NCI-H226 (cell line): Measurements from ENCODE around the gene WWC2.
A peak's percentile ranks its signal among the peaks of the same experiment; 100 is the strongest.
"Not testable (repeated sequence)": the region's sequence is repeated elsewhere in the genome, so short reads cannot be mapped to it uniquely, and the experiment has no call there.

Source experiments
- DNase-seq: peaks from one replicate; pipeline ENCODE4 v3.0.0-alpha.2; 2015

The WWC2 gene

GRCh38 chr4:183101956-183102480 lies 3.0 kb downstream of the WWC2 start:
- DNase-seq, result no peak

- DNase-seq, result no peak
These were observed 6.0 kb downstream of the WWC2 start for GRCh38 chr4:183105092-183105491.

- DNase-seq, result no peak
These were observed 7.8 kb downstream of the WWC2 start for GRCh38 chr4:183106839-183107238.

DNA sequence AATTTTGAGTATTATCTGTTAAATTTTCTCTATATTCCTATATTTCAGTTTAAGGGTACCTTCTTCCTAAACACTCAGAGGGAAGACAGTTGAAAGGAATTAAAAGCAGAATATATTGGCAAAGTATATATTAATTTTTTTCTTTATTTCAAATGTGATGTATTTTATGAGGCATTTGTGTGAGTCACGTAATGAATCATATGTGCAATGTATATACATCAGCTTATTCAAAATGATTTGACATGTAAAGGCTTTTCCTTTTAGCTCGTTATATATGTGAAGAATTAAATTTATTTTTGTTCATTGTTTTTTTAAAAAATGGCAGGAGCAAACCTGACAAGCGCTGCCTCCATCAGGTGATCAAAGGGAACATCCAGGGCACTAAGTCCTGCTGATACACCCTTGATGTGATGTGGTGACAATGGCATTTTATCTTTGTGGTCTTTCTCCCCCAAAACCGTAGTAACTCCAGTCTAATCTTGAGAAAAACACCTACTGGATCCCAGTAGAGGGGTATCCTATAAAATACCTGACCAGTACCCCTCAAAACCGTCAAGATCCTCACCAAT lies 8.9 kb downstream of the WWC2 start:
- DNase-seq, result no peak

GRCh38 chr4:183110244-183110643 lies 11.2 kb downstream of the WWC2 start:
- DNase-seq, result no peak

GRCh38 chr4:183111452-183111885 lies 12.4 kb downstream of the WWC2 start:
- DNase-seq, result peak; percentile 45

- DNase-seq, result no peak
These were observed 19.1 kb downstream of the WWC2 start for GRCh38 chr4:183118141-183118540.

GRCh38 chr4:183118585-183118984 lies 19.5 kb downstream of the WWC2 start:
- DNase-seq, result peak; percentile 87

- DNase-seq, result not testable (repeated sequence)
These were observed 22.6 kb downstream of the WWC2 start for GRCh38 chr4:183121660-183122059.

DNA sequence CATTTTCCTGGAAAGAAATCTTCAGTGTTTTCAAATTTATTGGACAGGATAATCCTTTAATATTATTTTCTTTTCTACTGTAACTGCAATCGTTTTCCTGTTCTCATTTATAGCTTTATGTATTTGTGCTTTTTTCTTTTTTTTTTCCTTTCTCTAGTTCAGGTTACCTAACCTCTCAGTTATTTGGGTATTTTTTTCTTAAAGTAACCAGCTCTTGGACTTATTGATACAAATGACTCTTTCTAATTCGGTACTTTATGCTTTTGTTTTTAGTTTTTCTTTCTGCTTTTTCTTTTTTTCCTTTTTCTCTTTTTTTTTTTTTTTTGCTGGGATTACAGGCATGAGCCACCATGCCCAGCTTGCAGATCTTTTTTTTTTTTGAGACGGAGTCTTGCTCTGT lies 25.2 kb downstream of the WWC2 start:
- no peak for DNase-seq

GRCh38 chr4:183124865-183125264 lies 25.8 kb downstream of the WWC2 start:
- DNase-seq, result no peak

- DNase-seq, result no peak
These were observed 30.1 kb downstream of the WWC2 start for GRCh38 chr4:183129125-183129524.

GRCh38 chr4:183129675-183130074 lies 30.6 kb downstream of the WWC2 start:
- DNase-seq, result no peak

DNA sequence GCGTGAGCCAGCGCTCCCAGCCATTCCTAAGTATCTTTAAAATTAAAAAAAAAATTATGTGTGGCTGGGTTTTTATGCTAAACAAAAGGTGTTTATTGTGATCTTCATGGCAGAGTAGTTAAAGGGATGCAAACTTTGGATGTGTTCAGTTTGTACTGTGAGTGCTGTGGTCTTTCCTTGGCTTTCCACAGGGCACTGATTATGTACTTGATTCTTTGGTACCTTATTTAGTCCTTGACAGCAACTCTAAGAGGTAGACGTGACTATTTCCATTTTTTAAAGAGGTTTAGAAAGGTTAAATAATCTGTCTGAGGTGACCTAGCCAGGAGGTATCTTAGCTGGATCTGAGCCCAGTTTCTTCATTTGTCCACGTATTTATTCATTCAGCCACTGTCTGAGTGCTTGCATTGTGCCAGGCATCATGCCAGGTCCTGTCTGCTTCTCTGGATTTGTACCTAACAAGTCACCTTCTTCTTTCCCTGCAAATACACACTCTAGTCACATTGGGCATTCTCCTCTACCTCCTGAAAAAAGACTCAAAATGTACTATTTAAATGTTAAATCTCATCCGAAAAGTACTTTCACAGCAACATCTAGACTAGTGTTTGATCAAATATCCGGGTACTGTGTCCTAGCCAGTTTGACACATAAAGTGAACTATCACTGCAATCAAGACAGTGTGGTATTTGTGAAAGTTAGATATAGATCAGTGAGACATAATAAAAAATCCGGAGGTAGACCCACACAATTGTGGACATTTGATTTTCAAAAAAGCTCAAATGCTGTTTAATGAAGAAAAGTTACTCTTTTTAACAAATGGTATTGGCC lies 31.5 kb downstream of the WWC2 start:
- peak; percentile 29 for DNase-seq

- no peak for DNase-seq
These were observed 33.0 kb downstream of the WWC2 start for GRCh38 chr4:183132081-183132480.

- DNase-seq, result no peak
These were observed 33.8 kb downstream of the WWC2 start for GRCh38 chr4:183132865-183133264.

DNA sequence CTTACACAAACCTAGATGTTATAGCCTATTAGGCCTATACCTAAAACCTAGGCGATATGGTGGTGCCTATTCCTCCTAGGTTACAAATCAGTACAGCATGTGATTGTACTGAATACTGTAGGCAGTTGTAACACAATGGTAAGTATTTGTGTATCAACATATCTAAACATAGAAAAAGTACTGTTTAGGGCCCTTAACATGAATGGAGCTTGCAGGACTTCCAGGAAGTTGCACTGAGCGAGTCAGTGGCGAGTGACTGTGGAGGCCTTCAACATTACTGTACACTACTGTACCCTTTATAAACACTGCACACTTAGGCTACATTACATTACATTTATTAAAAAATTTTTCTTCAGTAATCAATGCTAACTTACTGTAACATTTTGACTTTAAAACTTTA lies 37.8 kb downstream of the WWC2 start:
- peak; percentile 18 for DNase-seq

GRCh38 chr4:183139058-183139750 lies 40.1 kb downstream of the WWC2 start:
- no peak for DNase-seq

DNA sequence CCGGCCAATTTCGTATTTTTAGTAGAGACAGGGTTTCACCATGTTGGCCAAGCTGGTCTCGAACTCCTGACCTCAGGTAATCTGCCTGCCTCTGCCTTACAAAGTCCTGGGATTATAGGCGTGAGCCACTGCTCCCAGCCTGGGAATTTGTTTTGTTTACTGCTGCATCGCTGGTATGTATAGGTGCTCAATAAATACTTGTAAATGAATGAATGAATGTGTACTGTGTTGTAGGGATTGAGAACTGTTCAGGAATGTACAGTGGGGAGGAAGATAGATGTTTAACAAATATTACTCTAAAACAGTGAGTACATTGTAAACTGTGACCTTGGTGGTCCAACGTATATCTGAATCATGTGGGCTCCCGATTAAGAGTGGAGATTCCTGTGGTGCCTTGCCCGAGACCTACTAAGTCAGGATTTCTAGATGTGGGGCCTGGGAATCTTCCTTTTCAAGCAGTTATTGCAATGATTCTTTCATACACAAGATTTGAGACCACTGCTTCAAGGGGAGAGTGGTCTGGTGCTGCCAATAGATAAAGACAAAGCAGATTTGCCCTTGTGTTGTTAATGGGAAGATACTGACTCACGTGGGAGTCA lies 41.0 kb downstream of the WWC2 start:
- no peak for DNase-seq

GRCh38 chr4:183140911-183141320 lies 41.9 kb downstream of the WWC2 start:
- peak; percentile 55 for DNase-seq

GRCh38 chr4:183141997-183142396 lies 42.9 kb downstream of the WWC2 start:
- no peak for DNase-seq

GRCh38 chr4:183142571-183143550 lies 43.8 kb downstream of the WWC2 start:
- DNase-seq, result peak; percentile 79
